ENCODE data around the gene ARPIN.

GRCh38 chr15:89910891-89911626, 1.7 kb downstream of the ARPIN start:
- TF ChIP-seq CEBPB (IDR thresholded peaks at IDR 0.05) (no peak), SMC3 (IDR thresholded peaks at IDR 0.05) (no peak), CTCF (IDR thresholded peaks at IDR 0.05) (no peak), POLR2A (IDR thresholded peaks at IDR 0.05; ENCODE audit: low read length) (no peak), CHD2 (IDR thresholded peaks at IDR 0.05; ENCODE audit: low read length, partially characterized antibody) (no peak), KDM1A (IDR thresholded peaks at IDR 0.05; ENCODE audit: low read depth) (no peak)

Data from A549 (cell line).